K562 (cell line): ENCODE measurements around the gene ZSWIM4. TPM values are rescaled to one million over a fixed set of nuclear protein-coding genes. Genes with fewer than 3 reads are reported as not detected.

Source experiments
- ATAC-seq: fragments of 200-7000 bp; cut with Tn5 transposase; 3 replicates; pipeline ENCODE4 v1.9.1; 2020; ENCODE audit warnings: moderate library complexity
- BruUV-seq: library from RNA; stranded (reverse); fragments of 400-500 nt; replicated peaks from 2 replicates; lab custom pipeline; 2021; lab: Mats Ljungman, UMichigan
- CTCF ChIA-PET: fragments of 300-600 bp; formaldehyde crosslinking; extraction: SDS; loops from one replicate; lab custom pipeline; 2021; ENCODE audit warnings: low intra/inter-chr PET ratio; lab: Yijun Ruan, JAX
- POLR2A ChIA-PET: fragments of 300-600, 350-650 bp; sonication (Branson Sonifier 250); formaldehyde crosslinking; extraction: SDS; loops from one replicate; lab custom pipeline; 2021; ENCODE audit warnings: antibody characterized with exemption, inconsistent platforms; lab: Yijun Ruan, JAX
- DNase-seq, 4 experiments: peaks; one replicate each; pipeline versions ENCODE4 v3.0.0 to v3.0.0-alpha.2; 2011 to 2018; ENCODE audit warnings: low spot score in 3 of 4, mixed read lengths in 3 of 4; ENCODE audit errors: extremely low read depth in 1 of 4
- FAIRE-seq: peaks from 2 replicates; lab custom pipeline; 2011; peaks lifted over from hg19 to GRCh38; lab: Jason Lieb, UNC
- H2AFZ ChIP-seq: 2 replicates; pipeline ENCODE4 v1.6.0; 2011; ENCODE audit warnings: low read depth, low read length, control low read depth, inconsistent platforms
- H3K27ac ChIP-seq: fragments of 200-600 bp; 3 replicates; pipeline ENCODE4 v1.8.0; 2011; ENCODE audit warnings: low read depth, mild to moderate bottlenecking, control low read depth, inconsistent platforms, low read length, moderate library complexity, mixed read lengths; ENCODE audit errors: extremely low read depth
- H3K27me3 ChIP-seq, 2 experiments: fragments of 300-600 bp in 1 of 2; 2 replicates in 1 of 2; 3 replicates in 1 of 2; pipeline versions ENCODE4 v1.6.0 to v1.8.0; 2011; ENCODE audit warnings: inconsistent platforms in 2 of 2, low read length in 2 of 2, mild to moderate bottlenecking in 1 of 2, mixed read lengths in 1 of 2, moderate library complexity in 1 of 2; ENCODE audit not compliant: control insufficient read depth in 2 of 2, insufficient read depth in 2 of 2
- H3K36me3 ChIP-seq: fragments of 300-600 bp; 3 replicates; pipeline ENCODE4 v1.8.0; 2011; ENCODE audit warnings: mild to moderate bottlenecking, low read length, inconsistent platforms; ENCODE audit not compliant: control insufficient read depth, insufficient read depth
- H3K4me1 ChIP-seq, 2 experiments: fragments of 200-600 bp in 1 of 2; replicated peaks in 1 of 2; 2 replicates in 1 of 2; 3 replicates in 1 of 2; pipeline versions ENCODE4 v1.5.1 to v1.8.0; 2011; ENCODE audit warnings: inconsistent platforms in 2 of 2, low read length in 2 of 2, mild to moderate bottlenecking in 1 of 2, mixed read lengths in 1 of 2, moderate library complexity in 1 of 2; ENCODE audit not compliant: control insufficient read depth in 2 of 2, insufficient read depth in 2 of 2
- H3K4me2 ChIP-seq: 2 replicates; pipeline ENCODE4 v1.6.1; 2011; ENCODE audit warnings: low read length, control low read depth, inconsistent platforms, mixed read lengths; ENCODE audit not compliant: insufficient read depth
- H3K4me3 ChIP-seq: fragments of 200-600 bp; sonication (generic), shearing (Covaris generic); 2 replicates; pipeline ENCODE4 v1.5.1; 2016; ENCODE audit warnings: control low read depth, inconsistent platforms
- H3K79me2 ChIP-seq: fragments of 200-600 bp; 3 replicates; pipeline ENCODE4 v1.8.0; 2011; ENCODE audit warnings: low read length, inconsistent platforms; ENCODE audit not compliant: control insufficient read depth, insufficient read depth
- H3K9ac ChIP-seq, 2 experiments: 2 replicates each; pipeline versions ENCODE4 v1.6.0 to v1.6.1; 2011; ENCODE audit warnings: low read depth in 2 of 2, low read length in 2 of 2, control low read depth in 1 of 2, inconsistent platforms in 1 of 2, mild to moderate bottlenecking in 1 of 2, mixed read lengths in 1 of 2; ENCODE audit not compliant: insufficient read depth in 1 of 2
- H3K9me1 ChIP-seq: one replicate; pipeline ENCODE4 v1.6.0; 2011; ENCODE audit warnings: inconsistent platforms, mild to moderate bottlenecking, low read length, moderate library complexity; ENCODE audit not compliant: control insufficient read depth, insufficient read depth
- H3K9me3 ChIP-seq: replicated peaks from 2 replicates; pipeline ENCODE4 v1.5.1; 2011; ENCODE audit warnings: low read depth, low read length, inconsistent platforms; ENCODE audit not compliant: control insufficient read depth, insufficient read depth
- H4K20me1 ChIP-seq: replicated peaks from 2 replicates; pipeline ENCODE4 v1.6.1; 2011; ENCODE audit warnings: low read length, inconsistent platforms, mixed read lengths; ENCODE audit not compliant: control insufficient read depth, insufficient read depth
- POLR2G ChIP-seq: fragments of 200-400 bp; formaldehyde crosslinking; IDR thresholded peaks from 2 replicates; pipeline ENCODE4 v1.6.1; 2017; ENCODE audit warnings: low read depth, mild to moderate bottlenecking, antibody characterized with exemption, low read length, moderate library complexity
- RBFOX2 ChIP-seq: fragments of 200-400 bp; formaldehyde crosslinking; IDR thresholded peaks from 2 replicates; pipeline ENCODE4 v1.6.1; 2017; ENCODE audit warnings: low read depth, mild to moderate bottlenecking, low read length, moderate library complexity
- ZNF696 ChIP-seq: fragments of 250-450 bp; sonication (Bioruptor Pico); conservative IDR thresholded peaks from 2 replicates; pipeline ENCODE4 v1.4.0; 2020; ENCODE audit warnings: mild to moderate bottlenecking, moderate library complexity
- WGBS: fragments of 100-300 bp; shearing (Covaris generic); methylation state at CpG from one replicate; pipeline ENCODE4 v1.1.6; 2016; ENCODE audit warnings: low coverage, mixed read lengths; ENCODE audit not compliant: insufficient coverage; ENCODE audit errors: missing lambda C conversion rate; 5-methylcytosine and 5-hydroxymethylcytosine counted together
- in situ Hi-C: fragments of 300-500 bp; cut with MboI; formaldehyde crosslinking; loops from 4 replicates; pipeline ENCODE4 v1.15.0; 2018; ENCODE audit warnings: inconsistent platforms, mixed read lengths
- intact Hi-C: fragments of 100-400 bp; cut with micrococcal nuclease; formaldehyde crosslinking; loops from 2 replicates; pipeline ENCODE4 v1.14.2; 2022
- polyA plus RNA-seq, 8 experiments: library from polyadenylated mRNA; depleted of rRNA in 4 of 8; stranded (reverse) in 5 of 8; unstranded in 3 of 8; fragments of >200 nt; fragmentation: Nextera tagmentation in 2 of 8; fragmentation: Illumina TruSeq in 1 of 8; extraction: Ambion mirVana in 2 of 8; extraction: Trizol in 1 of 8; gene quantifications; 2 replicates each; pipeline versions ENCODE4 v1.2.1 to v1.2.3, GENCODE V29; 2011 to 2014; ENCODE audit warnings: inconsistent platforms in 1 of 8, missing spikeins in 1 of 8
- total RNA-seq, 7 experiments: library from RNA; depleted of rRNA in 6 of 7; stranded (reverse); fragments of >200 nt in 6 of 7; fragmentation: Illumina TruSeq in 2 of 7; extraction: Trizol in 2 of 7; gene quantifications; 2 replicates each; pipeline versions ENCODE4 v1.2.1 to v1.2.3, GENCODE V29; 2011 to 2021; ENCODE audit warnings: low replicate concordance in 1 of 7

The ZSWIM4 gene
- total and polyA plus RNA-seq, 9 of the 15 experiments (the other 6 are each of a cell fraction or from before 2014, with no cell fraction given): 0.25 to 3.7 (median 0.79) TPM; not detected in 2

GRCh38 chr19:13830741-13831536, 35.7 kb downstream of the ZSWIM4 start:
- no TSS peak for BruUV-seq
- in situ Hi-C loops: no loop called here
- no peaks in the 10 kb centered on the region for H3K9me1 ChIP-seq
- ATAC-seq: no peak
- H2AFZ ChIP-seq: no peak overlapping the region
- CTCF ChIA-PET: no interaction called here
- DNase-seq: no peak
- no peaks in the 10 kb centered on the region for H3K27me3 ChIP-seq
- H3K4me2 ChIP-seq: no peak overlapping the region
- WGBS: 74% methylated on average over 16 of the region's 32 CpGs
- no peak overlapping the region for H3K4me3 ChIP-seq
- no peaks in the 10 kb centered on the region for H4K20me1 ChIP-seq
- H3K4me1 ChIP-seq: peaks cover 10 to 41% of the 10 kb centered on the region in 2 experiments; a peak in 4 of 5 replicates
- no peak overlapping the region for H3K27ac ChIP-seq
- H3K9me3 ChIP-seq: no peaks in the 10 kb centered on the region
- TF ChIP-seq ZNF696 (CRISPR knock-in tag): no peak
- TF ChIP-seq RBFOX2: 0 out of 2 replicates have a peak, but pooled peaks have one; percentile 16
- TF ChIP-seq POLR2G: peak; percentile 2; the same call in 1 of the 2 replicates
- TF ChIP-seq, all 486 proteins: peak for 2
- Histone ChIP-seq H3K79me2 (no peaks in the 10 kb centered on the region), H3K9ac (peak overlapping the region in 1 of 2 experiments; percentile 65; a peak in 1 of 4 replicates), H3K36me3 (peaks cover 14% of the 10 kb centered on the region; the same call in 2 of the 3 replicates)
- FAIRE-seq: no peak
- POLR2A ChIA-PET: interaction anchor here (0.7 kb wide), 1 partner anchor 29 kb away, joined by 4 read pairs; no protein-coding TSS in a partner anchor
- intact Hi-C loops: no loop called here
